ENCODE measurements around the gene MAOB.

MAOB gene

DNA sequence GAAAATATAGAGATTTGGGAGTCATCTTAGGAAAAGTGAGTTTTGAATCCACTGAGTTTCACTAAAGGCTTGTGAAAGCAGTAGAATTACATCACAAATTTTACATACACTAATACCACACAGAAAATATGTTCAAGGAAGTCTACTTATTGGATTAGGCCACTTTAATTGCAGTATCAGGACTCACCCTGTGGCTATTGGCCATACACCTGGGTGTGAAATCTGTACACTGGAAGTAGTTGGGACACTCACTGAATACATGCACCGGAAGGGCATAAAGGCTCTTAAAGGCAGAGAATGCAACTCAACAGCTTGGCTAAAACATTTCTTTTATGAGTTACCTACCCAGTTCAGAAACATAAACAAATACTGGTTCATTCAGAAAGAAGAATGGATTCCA lies 19.8 kb downstream of the MAOB start:
- DNase-seq (ENCODE audit: extremely low spot score, insufficient read length, low read depth), result no peak
- no peak for FAIRE-seq

DNA sequence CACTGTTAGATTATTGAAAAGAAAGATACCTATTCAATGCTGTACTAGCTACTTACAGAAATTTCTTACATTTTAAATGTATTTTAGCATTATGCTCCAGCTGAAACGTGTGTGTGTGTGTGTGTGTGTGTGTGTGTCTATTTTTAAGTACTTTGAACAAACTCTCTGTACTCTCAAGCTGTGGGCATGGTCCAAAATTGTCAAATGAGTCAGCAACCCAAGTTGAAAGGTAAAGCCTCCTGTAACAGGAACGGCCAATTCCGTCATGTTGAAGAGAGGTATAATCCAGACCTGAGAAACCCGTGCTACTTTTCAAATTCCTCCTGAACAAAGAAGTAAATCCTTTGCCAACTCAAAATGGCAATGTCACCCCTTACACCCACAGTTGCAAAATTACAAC lies 20.5 kb downstream of the MAOB start:
- FAIRE-seq (no peak), DNase-seq (ENCODE audit: extremely low spot score, insufficient read length, low read depth) (no peak)

DNA sequence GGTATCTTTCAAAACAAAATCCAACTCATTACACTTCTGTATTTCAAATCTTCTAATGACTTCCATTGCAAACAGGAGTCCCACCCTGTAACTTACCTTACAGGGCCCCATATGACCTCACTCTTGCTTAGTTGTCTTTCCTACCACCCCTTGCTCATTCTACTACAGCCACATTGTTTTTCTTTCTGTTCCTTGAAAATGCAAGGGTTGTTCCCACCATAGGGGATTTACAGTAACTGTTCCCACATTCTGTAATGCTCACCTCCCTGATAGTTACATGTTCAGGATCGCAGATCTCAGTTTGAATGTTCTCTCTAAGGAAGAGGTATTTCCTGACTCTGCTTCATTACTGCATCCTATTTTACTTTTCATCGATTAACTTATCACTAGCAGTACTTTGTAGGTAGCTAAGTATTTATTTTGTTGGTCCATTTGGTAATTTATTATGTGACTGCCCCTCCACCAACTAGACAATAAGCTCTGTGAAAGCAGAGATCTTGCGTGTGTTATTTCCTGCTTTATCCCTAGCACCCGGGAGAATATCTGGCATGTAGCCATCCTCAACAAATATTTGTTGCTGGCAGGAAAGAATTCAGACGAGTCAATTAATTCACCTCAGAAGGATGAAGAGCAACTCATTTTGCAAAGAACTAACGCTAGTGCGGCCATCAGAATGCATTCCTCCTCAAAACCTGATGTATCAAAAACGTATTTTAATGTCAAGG lies 21.4 kb downstream of the MAOB start:
- no peak for FAIRE-seq
- no peak for DNase-seq (ENCODE audit: extremely low spot score, insufficient read length, low read depth)

DNA sequence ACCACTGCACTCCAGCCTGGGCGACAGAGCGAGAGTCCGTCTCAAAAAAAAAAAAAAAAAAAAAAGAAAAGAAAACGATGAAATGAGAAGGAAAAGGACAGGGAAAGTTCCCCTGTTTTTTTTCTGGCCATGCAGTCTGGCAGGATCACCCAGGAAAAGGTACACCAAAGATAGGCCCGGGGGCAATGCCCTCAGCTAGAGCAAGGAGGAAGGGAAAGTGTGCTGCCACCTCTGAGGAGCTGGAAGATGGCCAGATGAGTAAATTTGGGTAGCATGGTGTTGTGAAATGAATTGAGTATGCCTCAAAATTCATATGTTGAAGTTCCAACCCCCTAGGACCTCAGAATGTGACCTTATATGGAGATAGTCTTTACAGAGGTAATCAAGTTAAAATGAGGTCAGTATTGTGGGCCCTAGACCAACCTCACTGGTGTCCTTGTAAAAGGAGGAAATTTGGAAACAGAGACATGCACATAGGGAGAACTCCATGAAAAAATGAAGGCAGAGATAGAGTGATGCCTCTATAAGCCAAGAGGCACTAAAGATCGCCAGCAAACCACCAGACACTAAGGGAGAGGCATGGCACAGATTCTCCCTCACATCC lies 28.9 kb downstream of the MAOB start:
- no peak for DNase-seq (ENCODE audit: extremely low spot score, insufficient read length, low read depth)
- FAIRE-seq, result no peak

DNA sequence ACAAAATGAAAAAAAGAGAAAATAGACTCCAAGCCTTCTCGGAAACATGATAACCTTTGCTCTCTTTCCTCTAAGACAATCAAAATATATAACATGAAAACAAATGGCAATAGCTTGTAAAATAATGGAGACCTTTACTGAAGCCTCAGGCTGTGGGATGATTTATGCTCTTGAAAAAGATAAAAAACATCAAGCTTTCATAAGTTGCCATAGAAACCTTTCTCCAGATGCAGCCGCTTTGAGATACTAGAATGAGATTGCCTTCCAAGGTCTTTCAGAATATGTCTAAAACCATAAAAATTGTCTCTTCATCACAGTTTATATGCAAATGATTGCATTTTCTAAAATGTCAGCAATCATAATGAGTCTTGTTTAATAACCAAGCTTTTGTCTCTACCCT lies 31.6 kb downstream of the MAOB start:
- FAIRE-seq, result no peak

GRCh38 chrX:43849173-43849572 lies 33.1 kb downstream of the MAOB start:
- FAIRE-seq, result no peak
- no peak for DNase-seq (ENCODE audit: extremely low spot score, insufficient read length, low read depth)

More for the DNA sequence above, 31.6 kb downstream of the MAOB start:
- DNase-seq (ENCODE audit: extremely low spot score, insufficient read length, low read depth), result no peak

- FAIRE-seq (no peak), DNase-seq (ENCODE audit: extremely low spot score, insufficient read length, low read depth) (no peak)
Measured at GRCh38 chrX:43847352-43847751, 34.9 kb downstream of the MAOB start.

DNA sequence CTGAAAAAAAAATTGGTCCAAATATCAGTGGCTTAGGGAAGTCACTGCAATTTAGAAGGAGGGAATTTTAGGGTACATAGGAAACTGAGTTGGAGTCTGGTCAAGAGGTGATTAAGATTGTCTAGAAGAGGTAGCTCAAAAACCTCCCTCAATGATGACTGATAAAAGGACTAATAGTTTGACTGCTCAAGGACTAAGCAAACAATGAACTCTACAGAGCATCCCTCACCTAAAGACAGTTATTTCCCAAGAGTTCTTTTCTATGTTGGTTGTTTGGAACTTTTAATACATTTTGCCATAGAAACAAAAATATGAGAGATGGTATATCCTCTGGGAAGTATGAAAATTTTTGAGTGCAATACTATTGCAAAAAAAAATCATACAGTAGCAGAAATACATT lies 35.7 kb downstream of the MAOB start:
- FAIRE-seq (no peak), DNase-seq (ENCODE audit: extremely low spot score, insufficient read length, low read depth) (no peak)

DNA sequence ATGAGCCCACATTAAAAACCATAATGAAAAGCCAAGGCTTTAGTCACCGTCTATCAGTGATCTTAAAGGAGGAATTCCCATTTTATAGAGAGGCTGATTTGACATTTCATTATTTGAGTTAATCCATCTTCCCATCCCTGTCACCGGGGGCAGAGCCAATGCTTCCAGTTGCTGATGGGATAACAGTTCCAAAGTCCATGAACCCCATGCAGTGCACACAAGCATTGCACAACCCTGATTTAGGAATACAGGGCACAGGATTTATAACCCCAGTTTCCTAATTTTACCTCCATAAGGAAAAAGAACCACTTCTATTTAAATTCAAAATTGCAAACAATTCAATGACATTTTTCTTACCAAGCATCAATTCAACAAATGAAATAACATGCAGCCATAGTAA lies 36.5 kb downstream of the MAOB start:
- no peak for FAIRE-seq

DNA sequence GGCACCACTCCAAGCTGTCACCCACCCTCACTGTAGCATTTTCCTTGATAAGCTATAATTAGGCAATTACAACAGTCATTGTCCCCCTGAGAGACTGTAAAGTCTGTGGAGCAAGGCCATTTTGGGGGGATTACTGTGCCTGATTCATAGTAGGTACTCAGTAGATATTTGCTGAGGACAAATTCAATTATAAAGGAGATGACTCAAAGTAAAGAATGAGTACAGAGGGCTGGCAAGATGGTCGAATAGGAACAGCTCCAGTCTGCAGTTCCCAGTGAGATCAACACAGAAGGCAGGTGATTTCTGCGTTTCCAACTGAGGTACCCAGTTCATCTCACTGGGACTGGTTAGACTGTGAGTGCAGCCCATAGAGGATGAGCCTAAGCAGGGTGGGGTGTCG lies 42.0 kb downstream of the MAOB start:
- DNase-seq (ENCODE audit: extremely low spot score, insufficient read length, low read depth), result no peak
- no peak for FAIRE-seq

More for the DNA sequence above, 36.5 kb downstream of the MAOB start:
- no peak for DNase-seq (ENCODE audit: extremely low spot score, insufficient read length, low read depth)

GRCh38 chrX:43836435-43837184 lies 45.6 kb downstream of the MAOB start:
- FAIRE-seq, result no peak
- DNase-seq (ENCODE audit: extremely low spot score, insufficient read length, low read depth), result no peak

DNA sequence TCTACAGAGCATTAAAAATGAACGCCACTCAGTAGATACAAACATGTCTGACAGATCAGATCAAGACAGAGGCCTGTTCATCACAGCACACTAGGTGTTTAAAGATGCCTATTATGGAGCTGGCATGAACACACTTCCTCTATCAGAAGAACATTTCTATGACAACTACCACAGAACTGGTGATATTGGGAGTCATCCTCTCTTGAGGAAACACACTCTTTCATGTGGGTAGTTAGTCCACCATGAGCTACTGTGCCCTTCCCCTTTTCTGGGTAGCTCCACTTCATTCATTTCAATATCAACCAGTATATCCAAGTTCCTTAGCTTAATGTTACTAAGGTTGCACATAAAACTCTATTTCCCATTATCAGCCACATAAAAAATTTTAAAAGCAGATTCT lies 46.7 kb downstream of the MAOB start:
- DNase-seq (ENCODE audit: extremely low spot score, insufficient read length, low read depth) (no peak), FAIRE-seq (no peak)

DNA sequence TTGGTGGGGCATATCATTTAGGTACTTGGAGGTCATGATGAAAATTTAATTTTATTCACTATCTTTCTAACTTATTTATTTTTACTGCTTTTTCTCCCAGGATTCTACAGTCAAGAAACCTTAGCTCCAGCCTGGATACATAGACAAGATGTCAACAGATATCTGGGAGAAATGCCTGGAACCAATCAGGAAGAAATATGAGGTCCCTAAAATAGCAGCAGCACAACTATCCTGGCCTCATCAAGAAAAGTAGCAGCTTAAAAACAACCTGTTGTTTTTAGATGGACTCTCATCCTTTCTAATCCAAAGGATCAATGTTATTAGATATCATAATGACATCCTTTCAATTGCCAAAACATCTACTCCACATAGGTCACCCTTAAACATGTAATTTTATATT lies 54.5 kb downstream of the MAOB start:
- FAIRE-seq, result no peak
- no peak for DNase-seq (ENCODE audit: extremely low spot score, insufficient read length, low read depth)

DNA sequence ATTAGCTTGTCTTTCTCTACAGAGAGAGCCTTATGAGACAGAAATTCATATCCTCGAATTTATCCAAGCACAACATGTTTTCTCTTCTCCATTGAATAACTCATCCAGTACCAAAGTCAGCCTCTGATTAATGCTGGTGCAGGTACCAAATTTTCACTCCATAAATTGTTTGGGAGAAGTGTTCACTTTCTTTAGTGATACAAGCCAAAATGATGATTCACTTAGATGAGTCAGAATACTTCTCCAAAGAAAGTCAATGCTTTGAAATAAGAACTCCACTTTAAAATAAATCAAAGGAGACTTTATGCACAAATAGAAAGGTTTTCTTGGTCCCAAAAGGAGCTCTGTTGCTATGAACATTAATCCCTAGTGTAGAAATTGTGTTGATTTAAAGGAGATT lies 60.2 kb downstream of the MAOB start:
- DNase-seq (ENCODE audit: extremely low spot score, insufficient read length, low read depth) (no peak), FAIRE-seq (no peak)

DNA sequence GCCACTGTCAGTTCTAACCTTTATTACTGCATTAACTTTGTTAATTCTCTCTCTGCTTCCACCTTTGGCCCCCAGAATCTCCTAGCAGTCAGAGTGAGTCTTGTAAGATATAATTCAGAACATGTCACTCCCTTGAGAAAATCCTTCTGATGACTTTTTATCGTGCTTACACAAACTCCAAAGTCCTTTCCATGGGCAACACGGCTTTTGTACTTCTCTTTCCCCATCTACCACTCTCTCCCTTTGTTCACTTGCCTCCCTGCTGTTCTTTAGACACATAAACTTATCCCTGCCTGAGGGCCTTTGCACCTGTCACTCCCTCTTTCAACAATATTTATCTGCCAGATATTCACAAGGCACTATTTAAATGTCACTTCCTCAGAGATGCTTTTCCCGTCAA lies 64.8 kb downstream of the MAOB start:
- DNase-seq (ENCODE audit: extremely low spot score, insufficient read length, low read depth) (no peak), FAIRE-seq (no peak)

- FAIRE-seq, result no peak
- no peak for DNase-seq (ENCODE audit: extremely low spot score, insufficient read length, low read depth)
Measured at GRCh38 chrX:43815209-43815608, 67.0 kb downstream of the MAOB start.

DNA sequence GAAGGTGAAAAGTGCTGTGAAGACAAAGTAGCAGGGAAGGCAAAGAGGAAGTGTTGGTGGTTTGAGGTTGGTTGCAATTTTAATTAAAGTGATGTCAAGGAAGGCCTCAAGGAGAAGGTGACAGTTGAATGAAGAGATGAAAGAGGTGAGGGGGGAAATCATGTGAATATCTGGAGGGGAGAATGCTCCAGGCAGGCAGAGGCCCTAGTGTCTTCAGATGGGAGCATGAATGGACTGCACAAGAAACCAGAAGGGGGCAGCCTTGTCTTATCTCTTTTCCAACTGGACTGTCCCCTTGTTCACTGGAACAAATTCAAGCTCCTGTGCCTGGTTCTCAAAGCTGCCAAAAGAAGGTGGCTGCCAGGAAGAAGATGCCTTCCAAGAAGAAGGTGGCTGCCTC lies 68.4 kb downstream of the MAOB start:
- FAIRE-seq, result no peak

DNA sequence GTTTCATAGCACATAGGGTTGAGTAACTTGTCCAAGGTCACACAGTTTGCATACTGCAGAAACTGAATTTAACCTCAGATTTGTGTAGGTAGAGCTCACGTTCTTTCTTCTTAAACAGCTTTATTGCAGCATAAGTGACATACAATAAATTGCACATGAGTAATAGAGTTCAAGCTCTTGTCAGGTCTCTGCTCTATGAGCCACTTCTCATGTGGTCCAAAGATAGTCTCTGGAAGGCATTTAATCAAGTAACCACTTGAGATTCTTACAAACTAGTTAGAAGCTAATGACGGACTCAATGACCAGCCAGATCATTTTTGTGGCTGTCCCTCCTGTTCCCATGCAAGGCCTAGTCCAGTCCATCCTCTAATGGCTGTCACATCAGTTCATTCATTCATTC lies 68.9 kb downstream of the MAOB start:
- no peak for FAIRE-seq
- DNase-seq (ENCODE audit: extremely low spot score, insufficient read length, low read depth), result no peak

More for the DNA sequence above, 68.4 kb downstream of the MAOB start:
- DNase-seq (ENCODE audit: extremely low spot score, insufficient read length, low read depth), result no peak

GRCh38 chrX:43809463-43809862 lies 72.8 kb downstream of the MAOB start:
- no peak for FAIRE-seq
- no peak for DNase-seq (ENCODE audit: extremely low spot score, insufficient read length, low read depth)

GRCh38 chrX:43808231-43808630 lies 74.0 kb downstream of the MAOB start:
- DNase-seq (ENCODE audit: extremely low spot score, insufficient read length, low read depth), result no peak
- no peak for FAIRE-seq

DNA sequence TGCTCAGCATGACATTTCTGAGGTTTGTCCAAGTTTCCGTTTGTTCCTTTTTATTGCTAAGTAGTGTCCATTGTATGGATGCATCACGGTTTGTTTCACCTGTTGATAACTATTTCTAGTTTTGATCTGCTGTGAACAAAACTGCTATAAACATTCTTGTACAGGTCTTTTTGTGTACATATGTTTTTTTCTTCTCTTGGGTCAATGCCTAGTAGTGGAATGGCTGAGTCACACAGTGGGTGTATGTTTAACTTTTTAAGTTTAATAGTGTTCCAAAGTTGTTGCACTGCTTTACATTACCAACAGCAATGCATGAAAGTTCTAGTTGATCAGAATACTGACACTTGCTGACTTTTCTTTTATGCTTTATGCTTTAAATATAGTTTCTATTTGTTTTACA lies 76.7 kb downstream of the MAOB start:
- DNase-seq (ENCODE audit: extremely low spot score, insufficient read length, low read depth) (no peak), FAIRE-seq (no peak)

All from GM18507 (cell line).